ENCODE results near the gene C21orf91.

Gene C21orf91

DNA sequence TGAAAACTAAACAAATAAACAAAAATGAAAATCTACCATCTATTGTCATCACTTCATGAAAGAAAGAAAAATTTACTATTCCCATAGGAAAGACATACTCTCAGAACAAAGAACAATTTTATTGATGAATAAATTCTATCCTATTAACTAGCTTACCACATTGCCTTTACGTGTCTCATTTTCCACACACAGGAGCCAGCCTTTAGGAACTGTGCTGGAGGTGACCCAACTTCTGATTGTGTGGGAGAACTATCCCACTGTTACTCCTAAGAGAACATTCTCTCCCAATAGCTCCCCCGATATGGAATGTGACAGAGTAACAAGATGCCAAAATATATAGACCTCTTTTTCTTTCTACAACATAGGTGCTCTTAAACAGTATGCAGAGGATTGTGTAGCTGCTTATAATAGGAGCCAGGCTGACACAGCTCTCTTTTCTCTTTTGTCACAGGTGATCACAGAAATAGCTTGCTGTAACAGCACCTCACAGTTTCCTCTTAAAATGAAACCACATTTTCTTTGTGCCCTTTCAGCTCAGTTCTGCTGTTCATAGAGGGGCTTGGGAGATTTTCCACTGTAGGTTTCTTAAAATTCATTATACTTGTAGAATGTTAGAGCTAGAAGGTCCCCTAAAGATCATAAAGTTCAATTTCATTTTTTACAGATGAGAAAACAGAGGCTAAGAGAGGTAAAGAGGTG is 35.5 kb downstream of the C21orf91 start:
- H3K27me3 ChIP-seq: no peaks in the 10 kb centered on the region
- H3K4me1 ChIP-seq (ENCODE audit: control insufficient read depth in 1 of 2, insufficient read depth in 1 of 2, low read depth in 1 of 2, low read length in 1 of 2): peaks cover 92 to 93% of the 10 kb centered on the region in 2 experiments
- no peak for TF ChIP-seq CTCF (IDR thresholded peaks at IDR 0.05)
- H3K27ac ChIP-seq: peak overlapping the region; percentile 91
- H3K9me3 ChIP-seq: no peaks in the 10 kb centered on the region
- no peaks in the 10 kb centered on the region for H3K36me3 ChIP-seq
- H3K4me3 ChIP-seq (ENCODE audit: low read depth in 1 of 2, low read length in 1 of 2): peak overlapping the region; percentile 51 to 53

DNA sequence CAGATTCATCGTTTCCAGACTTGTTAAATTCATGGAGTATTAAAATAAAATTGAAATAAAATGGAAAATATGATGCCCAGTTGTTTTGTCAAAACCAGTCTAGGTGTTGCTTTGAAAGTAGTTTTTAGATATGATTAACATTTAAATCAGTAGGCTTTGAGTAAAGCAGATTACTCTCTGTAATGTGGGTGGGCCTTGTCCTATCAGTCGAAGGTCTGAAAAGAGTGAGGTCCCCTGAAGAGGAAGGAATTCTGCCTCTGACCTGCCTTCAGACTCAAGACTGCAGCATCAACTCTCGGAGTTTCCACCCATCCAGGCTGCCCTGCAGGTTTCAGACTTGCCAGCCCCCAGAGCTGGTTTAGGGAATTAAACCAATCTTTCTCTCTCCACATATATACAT is 36.2 kb downstream of the C21orf91 start:
- Histone ChIP-seq H3K9me3 (no peaks in the 10 kb centered on the region), H3K27me3 (no peaks in the 10 kb centered on the region), H3K36me3 (no peaks in the 10 kb centered on the region), H3K4me1 (ENCODE audit: control insufficient read depth in 1 of 2, insufficient read depth in 1 of 2, low read depth in 1 of 2, low read length in 1 of 2) (peaks cover 94% of the 10 kb centered on the region in 2 experiments), H3K4me3 (ENCODE audit: low read depth in 1 of 2, low read length in 1 of 2) (peak overlapping the region; percentile 51 to 53), H3K27ac (peak overlapping the region; percentile 91)
- no peak for TF ChIP-seq CTCF (IDR thresholded peaks at IDR 0.05)

- no peak for TF ChIP-seq CTCF (IDR thresholded peaks at IDR 0.05)
- no peaks in the 10 kb centered on the region for H3K9me3 ChIP-seq
- H3K27ac ChIP-seq: peak overlapping the region; percentile 91
- peaks cover 86 to 88% of the 10 kb centered on the region in 2 experiments for H3K4me1 ChIP-seq (ENCODE audit: control insufficient read depth in 1 of 2, insufficient read depth in 1 of 2, low read depth in 1 of 2, low read length in 1 of 2)
- H3K36me3 ChIP-seq: no peaks in the 10 kb centered on the region
- H3K4me3 ChIP-seq (ENCODE audit: low read depth in 1 of 2, low read length in 1 of 2): no peak overlapping the region
- H3K27me3 ChIP-seq: no peaks in the 10 kb centered on the region
Observed at GRCh38 chr21:17782051-17782450, 37.1 kb downstream of the C21orf91 start.

GRCh38 chr21:17781524-17781923 is 37.6 kb downstream of the C21orf91 start:
- TF ChIP-seq CTCF (IDR thresholded peaks at IDR 0.05): no peak
- Histone ChIP-seq H3K9me3 (no peaks in the 10 kb centered on the region), H3K4me1 (ENCODE audit: control insufficient read depth in 1 of 2, insufficient read depth in 1 of 2, low read depth in 1 of 2, low read length in 1 of 2) (peaks cover 81 to 83% of the 10 kb centered on the region in 2 experiments), H3K27ac (peak overlapping the region; percentile 91), H3K4me3 (ENCODE audit: low read depth in 1 of 2, low read length in 1 of 2) (no peak overlapping the region), H3K27me3 (no peaks in the 10 kb centered on the region), H3K36me3 (no peaks in the 10 kb centered on the region)

GRCh38 chr21:17780539-17780938 is 38.6 kb downstream of the C21orf91 start:
- H3K36me3 ChIP-seq: no peaks in the 10 kb centered on the region
- H3K4me3 ChIP-seq (ENCODE audit: low read depth in 1 of 2, low read length in 1 of 2): peak overlapping the region; percentile 36 to 46
- no peak for TF ChIP-seq CTCF (IDR thresholded peaks at IDR 0.05)
- H3K27me3 ChIP-seq: no peaks in the 10 kb centered on the region
- peaks cover 82 to 83% of the 10 kb centered on the region in 2 experiments for H3K4me1 ChIP-seq (ENCODE audit: control insufficient read depth in 1 of 2, insufficient read depth in 1 of 2, low read depth in 1 of 2, low read length in 1 of 2)
- H3K9me3 ChIP-seq: no peaks in the 10 kb centered on the region
- H3K27ac ChIP-seq: peak overlapping the region; percentile 91

Measured in neutrophil (primary cell).